HCT116 (cell line): ENCODE results near the gene ZNF646.

ENCODE experiments used
- ATF3 ChIP-seq: IDR thresholded peaks from 2 replicates; pipeline ENCODE4 v1.6.1; 2012
- CTCF ChIP-seq, 3 experiments: fragments of 200-600 bp in 1 of 3; sonication (generic) in 1 of 3; IDR thresholded peaks in 2 of 3; conservative IDR thresholded peaks in 1 of 3; 2 replicates each; pipeline ENCODE4 v1.5.1; 2012 to 2017; ENCODE audit warnings: low read depth in 2 of 3, low read length in 2 of 3, antibody characterized with exemption in 1 of 3, borderline replicate concordance in 1 of 3, control low read depth in 1 of 3, mild to moderate bottlenecking in 1 of 3, mixed read lengths in 1 of 3, mixed run types in 1 of 3, moderate library complexity in 1 of 3; ENCODE audit not compliant: insufficient read depth in 1 of 3
- ELF1 ChIP-seq: IDR thresholded peaks from 2 replicates; pipeline ENCODE4 v1.6.1; 2012; ENCODE audit warnings: low read depth, borderline replicate concordance
- EZH2 ChIP-seq: fragments of 200-600 bp; sonication (generic); IDR thresholded peaks from 2 replicates; pipeline ENCODE4 v1.6.1; 2017; ENCODE audit warnings: antibody characterized with exemption, mixed run types
- MAX ChIP-seq: IDR thresholded peaks from 2 replicates; pipeline ENCODE4 v1.6.1; 2012
- POLR2A ChIP-seq: IDR thresholded peaks from 2 replicates; pipeline ENCODE4 v1.7.0; 2011; ENCODE audit warnings: borderline replicate concordance; ENCODE audit not compliant: insufficient read depth, insufficient read length; ENCODE audit errors: extremely low read depth
- RAD21 ChIP-seq: IDR thresholded peaks from 2 replicates; pipeline ENCODE4 v1.6.1; 2012; ENCODE audit warnings: low read depth, mild to moderate bottlenecking
- REST ChIP-seq: IDR thresholded peaks from 2 replicates; pipeline ENCODE4 v1.6.1; 2012; ENCODE audit warnings: low read depth
- SIN3A ChIP-seq: IDR thresholded peaks from 2 replicates; pipeline ENCODE4 v1.6.1; 2012; ENCODE audit warnings: low read depth
- TCF7L2 ChIP-seq: IDR thresholded peaks from 2 replicates; pipeline ENCODE4 v1.7.0; 2011; ENCODE audit warnings: borderline replicate concordance, inconsistent platforms; ENCODE audit not compliant: insufficient read depth, insufficient read length; ENCODE audit errors: extremely low read depth
- YY1 ChIP-seq: IDR thresholded peaks from 2 replicates; pipeline ENCODE4 v1.6.1; 2011; ENCODE audit warnings: low read length, low read depth, moderate library complexity, mild to moderate bottlenecking; ENCODE audit not compliant: insufficient replicate concordance; ENCODE audit errors: extremely low read depth
- ZBTB33 ChIP-seq: IDR thresholded peaks from 2 replicates; pipeline ENCODE4 v1.6.1; 2011; ENCODE audit warnings: mild to moderate bottlenecking, low read length, moderate library complexity; ENCODE audit not compliant: insufficient replicate concordance; ENCODE audit errors: extremely low read depth
- ZNF274 ChIP-seq: fragments of 200-500 bp; sonication (Bioruptor generic); IDR thresholded peaks from 2 replicates; pipeline ENCODE4 v1.6.1; 2014; ENCODE audit warnings: mild to moderate bottlenecking, low read depth, low read length, inconsistent platforms

GRCh38 chr16:31080035-31080629 lies 5.9 kb downstream of the ZNF646 start:
- TF ChIP-seq REST (no peak), ZNF274 (no peak), ZBTB33 (no peak), CTCF (IDR thresholded peaks at IDR 0.05 in 2 of 3, conservative IDR thresholded peaks at IDR 0.05 in 1 of 3; ENCODE audit: borderline replicate concordance in 1 of 3, insufficient read depth in 1 of 3, low read depth in 2 of 3, low read length in 2 of 3) (no peak), ATF3 (no peak), ELF1 (no peak), RAD21 (no peak), YY1 (no peak), POLR2A (no peak), SIN3A (no peak), MAX (no peak), TCF7L2 (no peak), EZH2 (no peak)
